Ishikawa (cell line): Measurements from ENCODE around the gene CFAP157.

ENCODE experiments used
- CEBPB ChIP-seq: IDR thresholded peaks from 2 replicates; pipeline ENCODE4 v1.6.1; 2012
- CREB1 ChIP-seq: IDR thresholded peaks from 2 replicates; pipeline ENCODE4 v1.6.1; 2012; ENCODE audit warnings: low read depth
- EGR1 ChIP-seq: IDR thresholded peaks from 2 replicates; pipeline ENCODE4 v1.6.1; 2012
- EP300 ChIP-seq: IDR thresholded peaks from 2 replicates; pipeline ENCODE4 v1.6.1; 2012; ENCODE audit warnings: borderline replicate concordance
- FOXM1 ChIP-seq: IDR thresholded peaks from 2 replicates; pipeline ENCODE4 v1.6.1; 2012; ENCODE audit warnings: low read depth, borderline replicate concordance
- MAX ChIP-seq: IDR thresholded peaks from 2 replicates; pipeline ENCODE4 v1.6.1; 2012
- NFIC ChIP-seq: IDR thresholded peaks from 2 replicates; pipeline ENCODE4 v1.6.1; 2012
- RAD21 ChIP-seq: IDR thresholded peaks from 2 replicates; pipeline ENCODE4 v1.6.1; 2012; ENCODE audit warnings: low read depth
- REST ChIP-seq: IDR thresholded peaks from 2 replicates; pipeline ENCODE4 v1.6.1; 2012; ENCODE audit warnings: low read depth, mild to moderate bottlenecking
- TAF1 ChIP-seq: IDR thresholded peaks from 2 replicates; pipeline ENCODE4 v1.6.1; 2012; ENCODE audit warnings: low read depth, mild to moderate bottlenecking
- TCF12 ChIP-seq: IDR thresholded peaks from 2 replicates; pipeline ENCODE4 v1.6.1; 2012; ENCODE audit warnings: low read depth
- TEAD4 ChIP-seq: IDR thresholded peaks from 2 replicates; pipeline ENCODE4 v1.6.1; 2012
- USF1 ChIP-seq: IDR thresholded peaks from 2 replicates; pipeline ENCODE4 v1.6.1; 2012
- YY1 ChIP-seq: IDR thresholded peaks from 2 replicates; pipeline ENCODE4 v1.6.1; 2012; ENCODE audit warnings: low read depth
- ZBTB7A ChIP-seq: IDR thresholded peaks from 2 replicates; pipeline ENCODE4 v1.6.1; 2012; ENCODE audit warnings: low read depth

The CFAP157 gene

GRCh38 chr9:127723013-127723412 lies 16.2 kb downstream of the CFAP157 start:
- TF ChIP-seq TAF1 (no peak), NFIC (no peak), YY1 (no peak), FOXM1 (no peak), REST (no peak)

- TF ChIP-seq CREB1 (no peak), YY1 (no peak)
These were observed 16.7 kb downstream of the CFAP157 start for GRCh38 chr9:127723444-127723843.

- TF ChIP-seq EGR1 = 0 out of 2 replicates have a peak, but pooled peaks have one; percentile 4
- no peak for TF ChIP-seq RAD21
These were observed 17.2 kb downstream of the CFAP157 start for GRCh38 chr9:127724012-127724411.

GRCh38 chr9:127726871-127727270 lies 20.1 kb downstream of the CFAP157 start:
- TF ChIP-seq CREB1 (no peak), REST (no peak)

- TF ChIP-seq EP300 = no peak
- TF ChIP-seq MAX = no peak
- TF ChIP-seq USF1 = no peak
- TF ChIP-seq TAF1 = no peak
- no peak for TF ChIP-seq REST
- no peak for TF ChIP-seq RAD21
- no peak for TF ChIP-seq FOXM1
- TF ChIP-seq EGR1 = no peak
- TF ChIP-seq YY1 = no peak
- no peak for TF ChIP-seq TCF12
- no peak for TF ChIP-seq ZBTB7A
- no peak for TF ChIP-seq CEBPB
- TF ChIP-seq NFIC = no peak
- no peak for TF ChIP-seq CREB1
- TF ChIP-seq TEAD4 = no peak
These were observed 22.0 kb downstream of the CFAP157 start for GRCh38 chr9:127728808-127729207.

GRCh38 chr9:127729522-127730256 lies 22.9 kb downstream of the CFAP157 start:
- TF ChIP-seq MAX (no peak), FOXM1 (no peak), YY1 (no peak), CREB1 (no peak), ZBTB7A (no peak), EGR1 (no peak), USF1 (no peak), NFIC (no peak), TEAD4 (no peak), TAF1 (no peak)
